GM19043 (cell line): ENCODE measurements around the gene GLRX3.
A peak's percentile ranks its signal among the peaks of the same experiment; 100 is the strongest.
"Not testable (repeated sequence)": the region's sequence is repeated elsewhere in the genome, so short reads cannot be mapped to it uniquely, and the experiment has no call there.

Experiments
- ATAC-seq: cut with Tn5 transposase; IDR thresholded peaks from one replicate; pipeline ENCODE4 v1.9.1; 2021; ENCODE audit warnings: low read depth; ENCODE audit not compliant: unreplicated experiment

GLRX3 gene

GRCh38 chr10:130188195-130189175 lies 52.3 kb downstream of the GLRX3 start:
- no peak for ATAC-seq

GRCh38 chr10:130189608-130190054 lies 53.4 kb downstream of the GLRX3 start:
- no peak for ATAC-seq

- ATAC-seq: peak; percentile 90
Observed at GRCh38 chr10:130190055-130190736, 54.0 kb downstream of the GLRX3 start.

GRCh38 chr10:130190737-130191115 lies 54.5 kb downstream of the GLRX3 start:
- ATAC-seq: no peak

- ATAC-seq: no peak
Observed at GRCh38 chr10:130191380-130191779, 55.2 kb downstream of the GLRX3 start.

DNA sequence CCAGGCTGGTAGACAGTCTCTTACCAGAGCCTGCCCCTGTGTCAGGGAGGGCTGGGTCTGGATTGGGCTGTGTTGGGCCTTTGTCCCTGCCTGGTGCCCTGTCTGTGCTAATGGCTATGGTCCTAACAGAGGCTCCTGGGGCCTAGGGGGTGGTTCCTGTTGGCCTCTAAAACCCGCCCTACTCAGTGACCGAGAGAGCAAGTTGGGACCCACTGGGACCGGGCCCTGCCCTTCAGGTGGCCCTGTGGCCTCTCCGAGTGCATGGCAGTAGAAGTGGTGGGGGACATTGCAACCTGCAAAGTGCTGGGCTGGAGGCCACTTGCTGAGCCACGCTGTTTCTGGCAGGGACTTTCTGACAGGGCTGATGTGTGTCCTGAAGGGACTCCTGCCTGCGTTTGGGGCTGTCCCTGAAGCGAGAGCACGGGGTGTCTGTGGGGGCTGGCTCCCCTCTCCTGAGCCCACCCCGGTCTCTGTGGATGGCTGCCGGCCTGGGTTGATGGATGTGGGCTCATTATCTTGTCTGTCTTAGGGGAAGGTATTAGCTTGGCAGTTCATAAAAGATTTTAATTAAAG lies 56.2 kb downstream of the GLRX3 start:
- no peak for ATAC-seq

DNA sequence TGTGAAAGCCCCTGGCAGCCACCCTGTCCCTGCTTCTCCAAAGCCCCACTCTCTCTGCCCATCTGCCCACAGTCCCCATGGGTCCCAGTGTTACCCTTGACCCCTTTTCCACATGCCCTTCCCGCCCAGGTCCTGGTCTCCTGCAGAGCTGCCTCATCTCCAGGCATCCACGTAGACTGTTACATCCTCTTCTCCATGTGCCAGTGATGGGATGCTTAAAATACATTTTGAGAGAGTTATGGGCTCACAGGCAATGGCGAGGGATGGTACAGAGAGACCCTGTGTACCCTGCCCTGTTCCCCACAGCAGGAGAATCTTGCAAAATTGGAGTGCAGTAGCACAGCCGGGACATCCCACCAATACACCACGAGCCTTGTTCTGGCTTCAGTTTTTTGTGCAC lies 56.8 kb downstream of the GLRX3 start:
- no peak for ATAC-seq

DNA sequence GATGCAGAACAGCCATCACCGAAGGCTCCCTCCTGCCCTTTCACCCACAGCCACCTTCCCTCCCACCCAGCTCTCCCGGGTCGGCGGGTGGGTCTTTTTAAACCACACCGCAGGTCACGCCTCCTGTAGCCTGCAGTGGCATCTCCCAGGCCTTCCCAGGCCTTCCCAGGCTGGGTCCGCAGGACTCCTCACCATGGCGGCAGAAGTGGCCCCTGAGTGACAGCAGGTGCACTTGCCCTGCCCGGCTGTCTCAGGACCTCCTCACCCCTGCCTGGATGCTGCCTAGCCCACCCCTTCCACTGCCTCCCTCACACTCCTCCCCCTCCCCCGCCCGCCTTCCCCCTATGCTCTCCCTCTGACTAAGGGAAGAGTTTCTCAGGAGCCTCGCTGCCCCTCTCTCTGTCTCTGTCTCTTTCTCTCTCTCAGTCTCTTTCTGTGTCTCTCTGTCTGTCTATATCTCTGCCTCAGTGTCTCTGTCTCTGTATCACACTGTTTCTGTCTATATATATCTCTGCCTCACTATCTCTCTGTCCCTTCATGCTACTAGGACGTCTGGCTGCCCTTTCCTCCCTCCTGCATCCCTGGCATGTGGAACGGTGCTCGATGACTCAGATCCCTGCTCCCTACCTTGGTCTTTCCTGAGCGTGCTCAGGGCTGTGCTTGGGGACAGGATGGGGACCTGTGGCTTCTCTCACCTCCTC lies 57.5 kb downstream of the GLRX3 start:
- ATAC-seq: no peak

GRCh38 chr10:130194194-130194990 lies 58.2 kb downstream of the GLRX3 start:
- ATAC-seq: no peak

- ATAC-seq: no peak
Observed at GRCh38 chr10:130194991-130195645, 58.9 kb downstream of the GLRX3 start.

DNA sequence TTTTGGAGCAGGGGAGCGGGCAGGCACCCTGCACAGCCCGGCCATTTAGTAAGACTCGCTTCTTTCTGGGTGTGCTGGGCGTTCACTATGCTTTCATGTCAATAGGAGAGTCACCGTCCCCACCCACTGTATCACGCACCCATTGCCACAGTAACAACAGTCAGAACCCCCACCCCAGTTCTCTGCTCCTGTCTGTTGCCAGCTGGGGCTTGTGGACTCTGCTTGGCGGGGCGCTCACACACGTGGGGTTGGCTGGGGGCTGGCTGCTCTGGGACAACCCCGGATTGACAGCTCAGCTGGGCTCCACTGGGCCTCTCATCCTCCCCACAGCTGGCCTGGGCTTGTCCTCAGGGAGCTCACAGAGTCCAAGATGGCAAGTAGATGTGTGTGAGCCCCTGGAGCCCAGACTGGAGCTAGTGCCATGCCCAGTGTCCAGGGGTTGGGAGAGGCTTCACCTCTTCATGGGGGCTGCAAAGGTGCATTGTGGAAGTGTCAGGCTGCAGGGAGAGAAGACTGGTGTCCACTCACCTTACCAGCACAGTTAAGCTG lies 59.6 kb downstream of the GLRX3 start:
- ATAC-seq: no peak

- no peak for ATAC-seq
Observed at GRCh38 chr10:130196511-130197487, 60.6 kb downstream of the GLRX3 start.

- ATAC-seq: no peak
Observed at GRCh38 chr10:130198651-130199050, 62.5 kb downstream of the GLRX3 start.

- no peak for ATAC-seq
Observed at GRCh38 chr10:130200179-130201042, 64.2 kb downstream of the GLRX3 start.

- ATAC-seq: no peak
Observed at GRCh38 chr10:130201043-130201380, 64.8 kb downstream of the GLRX3 start.

DNA sequence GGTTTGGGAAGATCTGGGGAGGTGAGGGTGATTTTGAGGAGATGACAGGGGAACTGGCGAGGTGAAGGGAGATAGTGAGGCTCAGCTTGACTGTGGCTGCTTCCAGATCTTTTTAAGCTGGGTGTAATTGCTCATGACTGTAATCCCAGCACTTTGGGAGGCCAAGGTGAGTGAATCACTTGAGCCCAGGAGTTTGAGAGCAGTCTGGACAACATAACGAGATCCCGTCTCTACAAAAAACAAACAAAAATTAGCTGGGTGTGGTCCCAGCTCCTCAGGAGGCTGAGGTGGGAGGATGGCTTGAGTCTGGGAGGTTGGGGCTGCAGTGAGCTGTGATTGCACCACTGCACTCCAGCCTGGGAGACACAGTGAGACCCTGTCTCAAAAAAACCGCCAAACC lies 66.0 kb downstream of the GLRX3 start:
- not testable (repeated sequence) for ATAC-seq

- ATAC-seq: peak; percentile 59
Observed at GRCh38 chr10:130202984-130203621, 66.9 kb downstream of the GLRX3 start.
